Heart left ventricle (tissue), 16 donors: Measurements from ENCODE around the gene XK. TPM values are rescaled to one million over a fixed set of nuclear protein-coding genes. Genes with fewer than 3 reads are reported as not detected.

Source experiments
- ATAC-seq, 4 donors: fragments of 200-7000 bp; cut with Tn5 transposase; one replicate each; pipeline ENCODE4 v1.9.1; 2020 to 2022; ENCODE audit warnings: moderate library complexity in 4 of 4, mild to moderate bottlenecking in 3 of 4, moderate number of reproducible peaks in 1 of 4
- DNase-seq, 5 donors: peaks; one replicate each; pipeline ENCODE4 v3.0.0-alpha.2; 2020
- H3K27ac ChIP-seq, 12 donors: fragments of 200-600 bp; sonication (generic) in 4 of 12; one replicate each; pipeline versions ENCODE4 v1.5.0 to v1.8.0; 2016 to 2022; ENCODE audit warnings: mild to moderate bottlenecking in 2 of 12
- H3K27me3 ChIP-seq, 9 donors: fragments of 200-600 bp; sonication (generic) in 2 of 9; one replicate each; pipeline versions ENCODE4 v1.5.1 to v1.8.0; 2016 to 2022; ENCODE audit warnings: mild to moderate bottlenecking in 3 of 9
- H3K36me3 ChIP-seq, 9 donors: fragments of 200-600 bp; sonication (generic) in 2 of 9; one replicate each; pipeline versions ENCODE4 v1.5.0 to v1.8.0; 2018 to 2022; ENCODE audit warnings: mild to moderate bottlenecking in 2 of 9
- H3K4me1 ChIP-seq, 12 donors: fragments of 200-600 bp; sonication (generic) in 4 of 12; one replicate each; pipeline versions ENCODE4 v1.5.0 to v1.8.0; 2016 to 2022; ENCODE audit warnings: mild to moderate bottlenecking in 3 of 12
- H3K4me3 ChIP-seq, 12 donors: fragments of 200-600 bp; sonication (generic) in 4 of 12; one replicate each; pipeline versions ENCODE4 v1.5.0 to v1.8.0; 2017 to 2022; ENCODE audit warnings: mild to moderate bottlenecking in 9 of 12, moderate library complexity in 4 of 12
- H3K9me3 ChIP-seq, 12 donors: fragments of 200-600 bp; sonication (generic) in 4 of 12; one replicate each; pipeline versions ENCODE4 v1.5.0 to v1.8.0; 2016 to 2022; ENCODE audit warnings: mild to moderate bottlenecking in 1 of 12
- CTCF ChIP-seq, 12 donors: fragments of 200-600 bp; sonication (generic) in 4 of 12; IDR thresholded peaks; one replicate each; pipeline versions ENCODE4 v1.5.0 to v1.8.0; 2018 to 2022; ENCODE audit warnings: antibody characterized with exemption in 12 of 12, mild to moderate bottlenecking in 5 of 12
- POLR2A ChIP-seq, 2 donors: fragments of 450-650 bp; IDR thresholded peaks; one replicate each; pipeline ENCODE4 v1.6.1; 2017; ENCODE audit warnings: antibody characterized with exemption in 2 of 2, mild to moderate bottlenecking in 2 of 2, moderate library complexity in 2 of 2
- WGBS, 4 donors: extraction: QIAGEN DNeasy Blood & Tissue Kit in 2 of 4; methylation state at CpG; one replicate each; pipeline versions ENCODE4 v1.1.5 to v1.1.7; 2013 to 2018; 5-methylcytosine and 5-hydroxymethylcytosine counted together
- intact Hi-C, 10 donors: fragments of 100-400 bp; cut with DNase I; formaldehyde crosslinking; loops; one replicate each; pipeline versions ENCODE4 v1.11.1 to v1.14.2; 2022
- polyA plus RNA-seq, 2 donors: library from polyadenylated mRNA; stranded (reverse); fragments of 200-250 nt; gene quantifications; one replicate each; pipeline ENCODE4 v1.2.3, GENCODE V29; 2013
- total RNA-seq, 9 donors: library from RNA; depleted of rRNA in 2 of 9; stranded (reverse); fragments of >200 nt in 2 of 9; fragmentation: NEBNext Ultra II Directional in 3 of 9; extraction: Animal tissue kit (Norgen Biotek cat#: 25700) in 3 of 9; gene quantifications; one replicate each; pipeline versions ENCODE4 v1.1.0 to v1.2.4, GENCODE V29; 2016 to 2023
- donor health status: ischemic (EF 13 %, LVEDD 7.1; RV severe dilation, severe dysfunction).
- donor health status: healthy with polysubstance abuse.
- donor health status: DM: no; HTN: yes; CAD: no.
- donor health status: DM: no; HTN: no; CAD: no.
- donor health status: ischemic (EF 25% LVEDD 6.9; RV normal size, moderate dysfunction).
- donor health status: ischemic (EF 25% LVEDD 5.7; RV mildly dilated, moderate dysfunction).
- donor health status: healthy.
- donor health status: DM: yes; HTN: yes; CAD: no.
- donor health status: ischemic (EF 35%, LVEDD 5.7; RV mildly dilated, moderate dysfunction).
- donor health status: nonischemic (EF 11% LVEDD 7.7; RV severe dilation, severe dysfunction).
- donor health status: DM: yes; HTN: yes; CAD: no.
- donor health status: PGD.
- donor health status: ischemic (EF 29% LVEDD 5.4; RV normal size, mild dysfunction).
- donor health status: nonischemic (EF 23%, LVEDD 6.1; RV moderate dilation, normal function).

The XK gene
- total and polyA plus RNA-seq, 11 donors: 2.6 to 16.4 (median 8.7) TPM

- peaks cover 0 to 14% (median 0%) of the 10 kb centered on the region in 12 donors for H3K4me1 ChIP-seq
- H3K9me3 ChIP-seq: no peaks in the 10 kb centered on the region
- H3K4me3 ChIP-seq: peak within 1 kb of the TSS in 6 of 12 donors; percentile 5 to 54 (median 26)
- H3K27me3 ChIP-seq: no peaks in the 10 kb centered on the region
- intact Hi-C loops: no loop called here
- peak within 1 kb of the TSS in 1 of 12 donors; percentile 76 for H3K27ac ChIP-seq
- ATAC-seq: no peak
- TF ChIP-seq POLR2A (IDR thresholded peaks at IDR 0.05) (no peak), CTCF (IDR thresholded peaks at IDR 0.05) (no peak)
- no peak for DNase-seq
- 34 to 56% (median 48%) methylated on average over 2 of the region's 2 CpGs for WGBS, 4 donors
- no peaks in the 10 kb centered on the region for H3K36me3 ChIP-seq
These were observed 94.3 kb downstream of the XK start, which contains the start of gene CYBB for GRCh38 chrX:37779857-37780256. TSS of gene CYBB (plus strand) at chrX:37780059. CDS start at chrX:37780078, 19 bp downstream.

- H3K27ac ChIP-seq: peak overlapping the region in 1 of 12 donors; percentile 76
- ATAC-seq (no peak), DNase-seq (no peak)
- no peaks in the 10 kb centered on the region for H3K9me3 ChIP-seq
- peak overlapping the region in 5 of 12 donors; percentile 12 to 54 (median 30) for H3K4me3 ChIP-seq
- H3K36me3 ChIP-seq: no peaks in the 10 kb centered on the region
- intact Hi-C loops: no loop called here
- peaks cover 0 to 15% (median 0%) of the 10 kb centered on the region in 12 donors for H3K4me1 ChIP-seq
- TF ChIP-seq CTCF (IDR thresholded peaks at IDR 0.05) (no peak), POLR2A (IDR thresholded peaks at IDR 0.05) (no peak)
- WGBS, 4 donors: 77 to 86% (median 84%) methylated on average over 4 of the region's 4 CpGs
- H3K27me3 ChIP-seq: no peaks in the 10 kb centered on the region
These were observed 95.5 kb downstream of the XK start for GRCh38 chrX:37781081-37781480.

Other genes starting within 250 kb of the XK start
- 1 to 10 TPM in 1 of 9 donors, under 1 TPM in 8; 0.09 to 2.2 (median 0.29) TPM for gene LANCL3, start 114.1 kb upstream of the XK start, total RNA-seq
- gene LANCL3, start 114.1 kb upstream of the XK start, polyA plus RNA-seq: under 1 TPM; 0.08 to 0.24 TPM
- 100 to 1,000 TPM in 1 of 9 donors, 10 to 100 TPM in 3, 1 to 10 TPM in 5; 5.6 to 180 (median 9.3) TPM for gene CYBB, start 94.3 kb downstream of the XK start, total RNA-seq
- gene CYBB, start 94.3 kb downstream of the XK start, polyA plus RNA-seq: 1 to 10 TPM; 1.4 to 3.5 TPM
- gene DYNLT3, start 161.8 kb downstream of the XK start, total RNA-seq: 10 to 100 TPM; 15.0 to 31.8 (median 21.0) TPM
- gene DYNLT3, start 161.8 kb downstream of the XK start, polyA plus RNA-seq: 10 to 100 TPM in 1 of 2 donors, 1 to 10 TPM in 1; 9.8 to 32.1 TPM